Measurements from ENCODE around the gene ATP7B.

The ATP7B gene

GRCh38 chr13:51929699-51930098 is 81.6 kb downstream of the ATP7B start:
- H3K4me3 ChIP-seq (ENCODE audit: low read depth, low read length) = no peak overlapping the region
- TF ChIP-seq, protein P1, sequence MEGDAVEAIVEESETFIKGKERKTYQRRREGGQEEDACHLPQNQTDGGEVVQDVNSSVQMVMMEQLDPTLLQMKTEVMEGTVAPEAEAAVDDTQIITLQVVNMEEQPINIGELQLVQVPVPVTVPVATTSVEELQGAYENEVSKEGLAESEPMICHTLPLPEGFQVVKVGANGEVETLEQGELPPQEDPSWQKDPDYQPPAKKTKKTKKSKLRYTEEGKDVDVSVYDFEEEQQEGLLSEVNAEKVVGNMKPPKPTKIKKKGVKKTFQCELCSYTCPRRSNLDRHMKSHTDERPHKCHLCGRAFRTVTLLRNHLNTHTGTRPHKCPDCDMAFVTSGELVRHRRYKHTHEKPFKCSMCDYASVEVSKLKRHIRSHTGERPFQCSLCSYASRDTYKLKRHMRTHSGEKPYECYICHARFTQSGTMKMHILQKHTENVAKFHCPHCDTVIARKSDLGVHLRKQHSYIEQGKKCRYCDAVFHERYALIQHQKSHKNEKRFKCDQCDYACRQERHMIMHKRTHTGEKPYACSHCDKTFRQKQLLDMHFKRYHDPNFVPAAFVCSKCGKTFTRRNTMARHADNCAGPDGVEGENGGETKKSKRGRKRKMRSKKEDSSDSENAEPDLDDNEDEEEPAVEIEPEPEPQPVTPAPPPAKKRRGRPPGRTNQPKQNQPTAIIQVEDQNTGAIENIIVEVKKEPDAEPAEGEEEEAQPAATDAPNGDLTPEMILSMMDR (IDR thresholded peaks at IDR 0.05; ENCODE audit: control insufficient read depth, extremely low read depth, insufficient read depth) = no peak
- no peak for DNase-seq (ENCODE audit: low read depth)

DNA sequence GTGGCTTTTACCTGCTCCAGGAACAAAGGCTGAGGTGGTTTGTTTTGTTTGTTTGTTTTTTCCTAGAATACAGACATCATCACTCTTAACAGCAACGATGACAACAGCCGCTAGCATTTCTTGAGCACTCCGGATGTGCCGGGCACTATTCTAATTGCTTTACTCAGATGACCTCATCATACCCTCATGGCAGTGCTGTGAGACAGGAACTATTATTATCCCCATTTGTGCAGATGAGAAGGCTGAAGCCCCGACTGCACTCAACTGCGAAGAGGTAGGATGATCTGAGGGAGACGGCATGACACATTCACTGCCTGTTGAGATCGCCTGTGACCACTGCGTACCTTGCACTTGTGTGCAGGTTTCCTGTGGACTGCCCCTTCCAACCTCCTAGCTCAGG is 83.0 kb downstream of the ATP7B start:
- DNase-seq (ENCODE audit: low read depth) = no peak
- TF ChIP-seq, protein P1 (IDR thresholded peaks at IDR 0.05; ENCODE audit: control insufficient read depth, extremely low read depth, insufficient read depth) = no peak
- H3K4me3 ChIP-seq (ENCODE audit: low read depth, low read length) = no peak overlapping the region

GRCh38 chr13:51927129-51927528 is 84.1 kb downstream of the ATP7B start:
- H3K4me3 ChIP-seq (ENCODE audit: low read depth, low read length) = no peak overlapping the region
- TF ChIP-seq, protein P1 (IDR thresholded peaks at IDR 0.05; ENCODE audit: control insufficient read depth, extremely low read depth, insufficient read depth) = no peak
- DNase-seq (ENCODE audit: low read depth) = no peak

DNA sequence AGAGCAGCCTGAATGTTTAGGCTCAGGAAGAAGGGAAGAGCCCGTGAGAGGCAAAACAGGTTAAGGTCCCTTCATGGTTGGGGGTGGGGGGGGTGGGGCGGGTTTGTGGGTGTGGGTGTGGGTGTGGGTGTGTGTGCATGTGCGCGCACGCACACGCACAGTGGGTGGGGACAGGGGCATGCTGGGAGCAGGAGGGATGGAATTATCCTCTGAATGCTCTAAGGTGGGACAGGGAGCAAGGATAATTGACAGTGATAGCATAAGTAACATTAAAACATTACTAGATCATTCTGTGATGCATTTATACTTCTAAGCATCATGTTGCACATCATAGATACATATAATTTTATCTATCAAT is 84.7 kb downstream of the ATP7B start:
- TF ChIP-seq, protein P1 (IDR thresholded peaks at IDR 0.05; ENCODE audit: control insufficient read depth, extremely low read depth, insufficient read depth) = no peak
- no peak overlapping the region for H3K4me3 ChIP-seq (ENCODE audit: low read depth, low read length)
- DNase-seq (ENCODE audit: low read depth) = no peak

GRCh38 chr13:51925865-51926527 is 85.3 kb downstream of the ATP7B start:
- DNase-seq (ENCODE audit: low read depth) = no peak
- no peak overlapping the region for H3K4me3 ChIP-seq (ENCODE audit: low read depth, low read length)
- TF ChIP-seq, protein P1 (IDR thresholded peaks at IDR 0.05; ENCODE audit: control insufficient read depth, extremely low read depth, insufficient read depth) = no peak

DNA sequence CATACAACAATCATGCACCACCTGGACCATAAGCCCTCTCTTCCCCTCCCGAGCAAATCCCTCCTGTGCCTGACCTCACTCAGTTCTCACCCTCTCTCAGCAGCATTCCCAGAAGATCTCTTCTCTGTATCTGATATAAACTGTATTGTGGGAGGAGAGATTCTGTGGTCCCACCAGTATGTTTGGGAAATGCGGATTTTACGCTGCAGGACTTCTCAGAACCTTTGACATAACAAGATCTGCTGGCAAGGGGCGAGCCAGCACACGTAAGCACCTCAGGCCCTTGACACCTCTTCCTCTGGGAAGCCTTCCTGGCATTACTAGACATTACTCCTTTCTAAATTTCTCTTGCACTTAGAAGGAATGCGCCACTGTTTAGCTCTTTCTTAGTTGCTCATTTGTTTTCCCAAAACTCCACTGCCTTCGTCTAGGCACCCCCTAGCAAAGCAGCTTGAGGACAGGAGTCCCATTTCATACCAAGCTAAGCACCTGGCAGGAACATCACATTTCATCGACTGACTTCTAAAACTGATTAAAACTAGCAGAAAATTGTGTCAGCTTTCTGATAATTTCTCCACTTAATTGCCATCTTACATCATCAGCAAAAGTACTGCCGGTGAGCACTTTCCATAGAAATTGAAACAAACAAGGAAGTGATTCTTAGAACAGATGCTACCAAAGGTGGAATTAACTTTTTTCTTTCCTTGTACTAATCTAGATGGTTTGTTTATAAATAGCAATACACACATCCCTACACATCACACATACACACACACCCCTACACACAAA is 86.3 kb downstream of the ATP7B start:
- no peak for DNase-seq (ENCODE audit: low read depth)
- TF ChIP-seq, protein P1 (IDR thresholded peaks at IDR 0.05; ENCODE audit: control insufficient read depth, extremely low read depth, insufficient read depth) = no peak

More for the DNA sequence above, 86.3 kb downstream of the ATP7B start:
- no peak overlapping the region for H3K4me3 ChIP-seq (ENCODE audit: low read depth, low read length)

All from LNCaP clone FGC (cell line).